Sigmoid colon (tissue), 7 donors: Measurements from ENCODE around the gene APOOL. TPM values are rescaled to one million over a fixed set of nuclear protein-coding genes. Genes with fewer than 3 reads are reported as not detected.

ENCODE experiments used
- DNase-seq: peaks from one replicate; pipeline ENCODE4 v3.0.0-alpha.2; 2019
- H3K27ac ChIP-seq, 4 donors: fragments of 200-600 bp; sonication (generic); one replicate each; pipeline ENCODE4 v1.5.1; 2016 to 2019; ENCODE audit warnings: mild to moderate bottlenecking in 1 of 4
- H3K27me3 ChIP-seq, 3 donors: fragments of 200-600 bp; sonication (generic); one replicate each; pipeline ENCODE4 v1.5.1; 2019; ENCODE audit warnings: mild to moderate bottlenecking in 1 of 3
- H3K36me3 ChIP-seq, 4 donors: fragments of 200-600 bp; sonication (generic); one replicate each; pipeline ENCODE4 v1.5.1; 2016 to 2019
- H3K4me1 ChIP-seq, 4 donors: fragments of 200-600 bp; sonication (generic); one replicate each; pipeline ENCODE4 v1.5.1; 2017 to 2019
- H3K4me3 ChIP-seq, 4 donors: fragments of 200-600 bp; sonication (generic); one replicate each; pipeline ENCODE4 v1.5.1; 2017 to 2019; ENCODE audit warnings: mild to moderate bottlenecking in 2 of 4, moderate library complexity in 1 of 4
- H3K9me3 ChIP-seq, 4 donors: fragments of 200-600 bp in 3 of 4; sonication (generic) in 3 of 4; one replicate each; pipeline versions ENCODE4 v1.5.1 to v1.6.1; 2013 to 2019
- EP300 ChIP-seq, 4 donors: sonication (generic); formaldehyde crosslinking; IDR thresholded peaks; one replicate each; pipeline ENCODE4 v1.6.1; 2017; ENCODE audit warnings: antibody characterized with exemption in 4 of 4
- POLR2A ChIP-seq, 2 donors: fragments of 450-650 bp; IDR thresholded peaks; one replicate each; pipeline ENCODE4 v1.6.1; 2016; ENCODE audit warnings: antibody characterized with exemption in 2 of 2, mild to moderate bottlenecking in 2 of 2, moderate library complexity in 2 of 2
- POLR2AphosphoS5 ChIP-seq, 4 donors: sonication (generic); formaldehyde crosslinking; IDR thresholded peaks; one replicate each; pipeline ENCODE4 v1.6.1; 2017; ENCODE audit warnings: antibody characterized with exemption in 4 of 4
- WGBS, 2 donors: extraction: QIAGEN DNeasy Blood & Tissue Kit; methylation state at CpG; one replicate each; pipeline ENCODE4 v1.1.7; 2013; 5-methylcytosine and 5-hydroxymethylcytosine counted together
- intact Hi-C: fragments of 100-400 bp; cut with DNase I; formaldehyde crosslinking; loops from one replicate; pipeline ENCODE4 v1.15.1; 2023
- polyA plus RNA-seq, 3 donors: library from polyadenylated mRNA; stranded (reverse); fragments of 200-250 nt; gene quantifications; one replicate each; pipeline ENCODE4 v1.2.3, GENCODE V29; 2013
- total RNA-seq, 4 donors: library from RNA; depleted of rRNA; stranded (reverse); fragments of >200 nt; gene quantifications; one replicate each; pipeline ENCODE4 v1.1.0, GENCODE V29; 2016
- TF ChIP-seq, protein P1 (sequence below), 4 experiments: fragments of 450-650 bp in 3 of 4; fragments of 200-600 bp in 1 of 4; IDR thresholded peaks; one replicate each; pipeline ENCODE4 v1.5.1; 2016 to 2019; ENCODE audit warnings: antibody characterized with exemption in 4 of 4, mild to moderate bottlenecking in 3 of 4, moderate library complexity in 2 of 4
- donor health status: healthy with polysubstance abuse.
- donor health status: Bipolar disorder and iron deficiency.
- donor health status: healthy.

The APOOL gene
- total and polyA plus RNA-seq, 7 donors, result 3.0 to 16.8 (median 8.1) TPM

DNA sequence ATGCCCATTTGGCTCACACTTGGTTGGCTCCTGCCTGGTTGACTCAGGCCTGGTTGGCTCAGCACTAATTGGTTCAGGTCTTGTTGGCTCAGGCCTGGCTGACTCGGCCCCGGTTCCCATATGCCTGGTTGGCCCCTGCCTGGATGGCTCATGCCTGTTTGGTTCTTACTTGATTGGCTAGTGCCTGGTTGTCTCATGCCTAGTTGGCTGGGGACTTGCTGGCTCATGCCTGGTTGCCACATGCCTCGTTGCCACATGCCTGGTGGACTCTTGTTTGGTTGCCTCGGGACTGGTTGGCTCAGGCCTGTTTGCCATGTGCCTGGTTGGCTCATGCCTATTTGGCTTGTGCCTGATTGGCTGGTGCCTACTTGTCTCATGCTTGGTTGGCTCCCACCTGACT lies 103.7 kb downstream of the APOOL start:
- no peak for TF ChIP-seq POLR2A (IDR thresholded peaks at IDR 0.05)
- TF ChIP-seq POLR2AphosphoS5 (IDR thresholded peaks at IDR 0.05), result no peak
- TF ChIP-seq, protein P1, sequence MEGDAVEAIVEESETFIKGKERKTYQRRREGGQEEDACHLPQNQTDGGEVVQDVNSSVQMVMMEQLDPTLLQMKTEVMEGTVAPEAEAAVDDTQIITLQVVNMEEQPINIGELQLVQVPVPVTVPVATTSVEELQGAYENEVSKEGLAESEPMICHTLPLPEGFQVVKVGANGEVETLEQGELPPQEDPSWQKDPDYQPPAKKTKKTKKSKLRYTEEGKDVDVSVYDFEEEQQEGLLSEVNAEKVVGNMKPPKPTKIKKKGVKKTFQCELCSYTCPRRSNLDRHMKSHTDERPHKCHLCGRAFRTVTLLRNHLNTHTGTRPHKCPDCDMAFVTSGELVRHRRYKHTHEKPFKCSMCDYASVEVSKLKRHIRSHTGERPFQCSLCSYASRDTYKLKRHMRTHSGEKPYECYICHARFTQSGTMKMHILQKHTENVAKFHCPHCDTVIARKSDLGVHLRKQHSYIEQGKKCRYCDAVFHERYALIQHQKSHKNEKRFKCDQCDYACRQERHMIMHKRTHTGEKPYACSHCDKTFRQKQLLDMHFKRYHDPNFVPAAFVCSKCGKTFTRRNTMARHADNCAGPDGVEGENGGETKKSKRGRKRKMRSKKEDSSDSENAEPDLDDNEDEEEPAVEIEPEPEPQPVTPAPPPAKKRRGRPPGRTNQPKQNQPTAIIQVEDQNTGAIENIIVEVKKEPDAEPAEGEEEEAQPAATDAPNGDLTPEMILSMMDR (IDR thresholded peaks at IDR 0.05), result no peak
- no peak for DNase-seq
- H3K27ac ChIP-seq, result no peak overlapping the region
- no peaks in the 10 kb centered on the region for H3K36me3 ChIP-seq
- H3K27me3 ChIP-seq, result no peaks in the 10 kb centered on the region
- WGBS, 2 donors, result 94% methylated on average over 4 of the region's 4 CpGs
- no peaks in the 10 kb centered on the region for H3K9me3 ChIP-seq
- intact Hi-C loops, result no loop called here
- H3K4me1 ChIP-seq, result no peaks in the 10 kb centered on the region
- H3K4me3 ChIP-seq, result no peak overlapping the region

DNA sequence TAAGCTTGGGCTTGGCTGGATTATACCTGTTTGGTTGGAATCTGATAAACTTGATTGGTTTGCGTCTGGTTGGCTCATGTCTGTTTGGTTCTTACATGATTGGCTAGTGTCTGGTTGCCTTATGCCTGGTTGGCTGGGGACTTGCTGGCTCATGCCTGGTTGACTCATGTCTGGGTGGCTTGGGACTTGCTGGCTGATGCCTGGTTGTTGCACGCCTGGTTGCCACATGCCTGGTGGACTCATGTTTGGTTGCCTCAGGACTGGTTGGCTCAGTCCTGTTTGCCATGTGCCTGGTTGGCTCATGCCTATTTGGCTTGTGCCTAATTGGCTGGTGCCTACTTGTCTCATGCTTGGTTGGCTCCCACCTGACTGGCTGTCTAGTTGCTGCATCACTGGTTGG lies 104.5 kb downstream of the APOOL start:
- no peaks in the 10 kb centered on the region for H3K9me3 ChIP-seq
- 95 to 96% methylated on average over 2 of the region's 2 CpGs for WGBS, 2 donors
- H3K27ac ChIP-seq, result no peak overlapping the region
- H3K4me3 ChIP-seq, result no peak overlapping the region
- TF ChIP-seq, protein P1 (IDR thresholded peaks at IDR 0.05), result no peak
- no peak for TF ChIP-seq POLR2AphosphoS5 (IDR thresholded peaks at IDR 0.05)
- no peak for TF ChIP-seq EP300 (IDR thresholded peaks at IDR 0.05)
- TF ChIP-seq POLR2A (IDR thresholded peaks at IDR 0.05), result no peak
- no peaks in the 10 kb centered on the region for H3K27me3 ChIP-seq
- no peak for DNase-seq
- H3K36me3 ChIP-seq, result no peaks in the 10 kb centered on the region
- intact Hi-C loops, result no loop called here
- no peaks in the 10 kb centered on the region for H3K4me1 ChIP-seq

DNA sequence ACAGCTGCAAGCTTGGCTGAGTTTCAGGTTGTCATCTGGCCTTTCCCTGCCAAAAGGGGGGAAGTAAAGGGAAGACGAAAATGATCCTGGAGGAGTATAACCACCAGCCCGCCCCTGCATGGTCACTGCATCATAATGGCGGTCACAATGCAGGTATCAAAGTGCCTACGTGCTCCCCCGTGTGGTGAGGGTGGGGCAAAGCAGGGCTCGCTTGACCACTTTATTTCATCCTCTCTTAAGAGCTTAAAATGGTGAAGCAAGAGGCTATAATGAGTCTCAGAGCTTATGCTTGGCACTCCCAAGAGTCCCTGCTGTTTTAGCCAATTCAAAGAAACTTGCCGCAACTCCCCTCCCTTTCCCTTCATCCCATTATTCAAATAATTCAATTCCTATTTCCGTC lies 105.6 kb downstream of the APOOL start:
- TF ChIP-seq POLR2AphosphoS5 (IDR thresholded peaks at IDR 0.05), result no peak
- TF ChIP-seq, protein P1 (IDR thresholded peaks at IDR 0.05), result no peak
- no peak for TF ChIP-seq EP300 (IDR thresholded peaks at IDR 0.05)
- TF ChIP-seq POLR2A (IDR thresholded peaks at IDR 0.05), result no peak
- H3K4me1 ChIP-seq, result no peaks in the 10 kb centered on the region
- intact Hi-C loops, result no loop called here

DNA sequence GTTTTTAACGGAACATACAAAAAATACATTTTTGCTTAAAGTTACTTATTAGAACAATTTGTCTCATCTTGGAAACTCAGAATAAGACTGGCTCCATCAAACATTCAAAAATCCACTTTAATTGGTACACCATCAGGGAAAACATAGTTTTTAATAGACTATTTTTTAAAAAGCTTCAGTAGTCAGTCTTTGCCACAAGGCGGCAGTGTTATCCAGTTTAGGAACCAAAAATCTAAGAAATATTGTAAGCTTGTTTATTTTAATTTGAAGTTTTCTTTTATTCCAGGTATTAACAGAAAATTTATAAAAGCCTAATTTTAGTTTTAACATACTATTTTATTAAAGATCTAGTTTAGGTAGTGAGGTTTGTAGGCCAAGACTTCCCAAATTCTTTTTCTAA lies 107.7 kb downstream of the APOOL start:
- WGBS, 2 donors, result 43 to 44% methylated on average over 2 of the region's 2 CpGs
- DNase-seq, result no peak
- Histone ChIP-seq H3K27ac (no peak overlapping the region), H3K36me3 (no peaks in the 10 kb centered on the region), H3K4me3 (no peak overlapping the region), H3K9me3 (no peaks in the 10 kb centered on the region), H3K27me3 (no peaks in the 10 kb centered on the region), H3K4me1 (no peaks in the 10 kb centered on the region)
- intact Hi-C loops, result loop anchor here (5.0 kb wide), 1 partner anchor 431 kb away; no protein-coding TSS in a partner anchor
- TF ChIP-seq, protein P1 (IDR thresholded peaks at IDR 0.05), result peak in 3 of 4 experiments; percentile 12 to 43 (median 26)
- TF ChIP-seq EP300 (IDR thresholded peaks at IDR 0.05), result no peak
- TF ChIP-seq POLR2A (IDR thresholded peaks at IDR 0.05), result no peak

More for the DNA sequence above, 105.6 kb downstream of the APOOL start:
- WGBS, 2 donors, result 75 to 79% methylated on average over 8 of the region's 8 CpGs
- Histone ChIP-seq H3K4me3 (no peak overlapping the region), H3K9me3 (no peaks in the 10 kb centered on the region), H3K27me3 (no peaks in the 10 kb centered on the region), H3K36me3 (no peaks in the 10 kb centered on the region), H3K27ac (no peak overlapping the region)
- no peak for DNase-seq

DNA sequence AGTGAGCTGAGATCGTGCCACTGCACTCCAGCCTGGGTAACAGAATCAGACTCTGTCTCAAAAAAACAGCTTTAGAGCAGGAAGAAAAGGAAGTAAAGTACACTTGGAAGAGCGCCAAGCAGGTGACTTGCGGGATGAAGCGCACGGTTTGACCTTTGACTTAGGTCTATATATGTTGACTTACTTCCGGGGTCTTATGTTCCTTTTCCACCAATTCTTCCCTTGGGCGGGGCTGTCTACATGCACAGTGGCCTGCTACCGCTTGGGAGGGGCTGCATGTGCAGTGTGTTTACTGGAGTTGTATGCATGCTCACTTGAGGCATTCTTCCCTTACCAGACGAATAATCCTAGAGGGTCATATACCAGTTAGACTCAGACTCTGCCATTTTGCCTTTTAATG lies 108.6 kb downstream of the APOOL start:
- Histone ChIP-seq H3K36me3 (no peaks in the 10 kb centered on the region), H3K4me1 (no peaks in the 10 kb centered on the region), H3K9me3 (no peaks in the 10 kb centered on the region), H3K4me3 (no peak overlapping the region), H3K27me3 (no peaks in the 10 kb centered on the region), H3K27ac (no peak overlapping the region)
- no peak for DNase-seq
- 9 to 50% methylated on average over 9 of the region's 9 CpGs for WGBS, 2 donors
- TF ChIP-seq POLR2A (IDR thresholded peaks at IDR 0.05), result no peak
- TF ChIP-seq, protein P1 (IDR thresholded peaks at IDR 0.05), result no peak
- no peak for TF ChIP-seq EP300 (IDR thresholded peaks at IDR 0.05)
- no peak for TF ChIP-seq POLR2AphosphoS5 (IDR thresholded peaks at IDR 0.05)
- intact Hi-C loops, result loop anchor here (5.0 kb wide), 1 partner anchor 430 kb away; no protein-coding TSS in a partner anchor
